PC-9 (cell line): ENCODE data around the gene JUND. TPM values are rescaled to one million over a fixed set of nuclear protein-coding genes. Genes with fewer than 3 reads are reported as not detected.

Experiments used
- BruUV-seq: library from RNA; stranded (reverse); fragments of 400-500 nt; replicated peaks from 2 replicates; lab custom pipeline; 2021; lab: Mats Ljungman, UMichigan
- CTCF ChIA-PET: fragments of 300-600 bp; sonication (Branson Sonifier 250); formaldehyde crosslinking; loops from one replicate; lab custom pipeline; 2022; ENCODE audit warnings: antibody characterized with exemption; lab: Charles Lee
- POLR2A ChIA-PET: fragments of 300-600 bp; sonication (Branson Sonifier 250); formaldehyde crosslinking; loops from one replicate; lab custom pipeline; 2022; ENCODE audit warnings: antibody characterized with exemption; ENCODE audit not compliant: unreplicated experiment; lab: Charles Lee
- DNase-seq, 2 experiments: peaks; one replicate each; pipeline versions ENCODE4 v3.0.0 to v3.0.0-alpha.2; 2015 to 2022; ENCODE audit warnings: mixed read lengths in 1 of 2
- H2AFZ ChIP-seq: fragments of 200-600 bp; sonication (generic); 2 replicates; pipeline ENCODE4 v1.8.1; 2017; ENCODE audit warnings: antibody characterized with exemption
- H3F3A ChIP-seq: fragments of 200-600 bp; sonication (generic); 2 replicates; pipeline ENCODE4 v1.8.1; 2017; ENCODE audit warnings: antibody characterized with exemption, mild to moderate bottlenecking, low read depth; ENCODE audit not compliant: insufficient read depth
- H3K27ac ChIP-seq: fragments of 200-600 bp; sonication (generic); 2 replicates; pipeline ENCODE4 v1.6.1; 2016; ENCODE audit warnings: mixed run types
- H3K27me3 ChIP-seq: fragments of 200-600 bp; sonication (generic); 2 replicates; pipeline ENCODE4 v1.6.1; 2016; ENCODE audit warnings: low read depth, mixed run types; ENCODE audit not compliant: insufficient read depth
- H3K36me3 ChIP-seq: fragments of 200-600 bp; sonication (generic); 2 replicates; pipeline ENCODE4 v1.6.1; 2016; ENCODE audit warnings: low read depth, mixed run types
- H3K4me1 ChIP-seq: fragments of 200-600 bp; sonication (generic); replicated peaks from 2 replicates; pipeline ENCODE4 v1.6.1; 2016; ENCODE audit warnings: mixed run types; ENCODE audit not compliant: insufficient read depth
- H3K4me2 ChIP-seq: fragments of 200-600 bp; sonication (generic); 2 replicates; pipeline ENCODE4 v1.6.1; 2017; ENCODE audit warnings: mixed run types
- H3K4me3 ChIP-seq: fragments of 200-600 bp; sonication (generic); 2 replicates; pipeline ENCODE4 v1.6.1; 2016; ENCODE audit warnings: mixed run types
- H3K79me2 ChIP-seq: fragments of 200-600 bp; sonication (generic); 2 replicates; pipeline ENCODE4 v1.6.1; 2017; ENCODE audit warnings: low read depth, mixed run types
- H3K9me2 ChIP-seq: fragments of 200-600 bp; sonication (generic); 2 replicates; pipeline ENCODE4 v1.8.1; 2017; ENCODE audit warnings: mild to moderate bottlenecking; ENCODE audit not compliant: insufficient read depth
- H3K9me3 ChIP-seq: fragments of 200-600 bp; sonication (generic); 2 replicates; pipeline ENCODE4 v1.8.1; 2016; ENCODE audit warnings: low read depth; ENCODE audit not compliant: insufficient read depth
- H4K20me1 ChIP-seq: fragments of 200-600 bp; sonication (generic); 2 replicates; pipeline ENCODE4 v1.8.1; 2017; ENCODE audit not compliant: insufficient read depth
- EZH2 ChIP-seq: fragments of 200-600 bp; sonication (generic); IDR thresholded peaks from 2 replicates; pipeline ENCODE4 v1.8.0; 2017; ENCODE audit warnings: antibody characterized with exemption, low read depth
- intact Hi-C: fragments of 100-400 bp; cut with micrococcal nuclease; formaldehyde crosslinking; loops from one replicate; pipeline ENCODE4 v1.10.0; 2022; ENCODE audit not compliant: unreplicated experiment
- total RNA-seq: library from RNA; stranded (reverse); gene quantifications from 2 replicates; pipeline ENCODE4 v1.2.3, GENCODE V29; 2021
- TF ChIP-seq, protein P1 (sequence below): fragments of 200-600 bp; sonication (generic); conservative IDR thresholded peaks from 2 replicates; pipeline ENCODE4 v1.6.1; 2017; ENCODE audit warnings: mixed run types, antibody characterized with exemption, mild to moderate bottlenecking, moderate library complexity

JUND gene
- total RNA-seq, 1 experiment from 2014 or later: 115 TPM

DNA sequence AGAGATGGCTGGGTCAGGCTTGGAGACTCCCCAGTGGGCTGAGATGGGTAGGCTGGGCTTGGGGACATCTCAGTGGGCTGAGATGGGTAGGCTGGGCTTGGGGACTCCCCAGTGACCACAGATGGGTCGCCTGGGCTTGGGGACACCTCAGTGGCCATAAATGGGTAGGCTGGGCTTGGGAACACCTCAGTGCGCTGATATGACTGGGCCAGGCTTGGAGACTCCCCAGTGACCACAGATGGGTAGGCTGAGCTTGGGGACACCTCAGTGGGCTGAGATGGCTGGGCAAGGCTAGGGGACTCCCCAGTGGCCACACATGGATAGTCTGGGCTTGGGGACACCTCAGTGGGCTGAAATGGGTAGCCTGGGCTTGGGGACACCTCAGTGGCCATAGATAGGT, 19.9 kb downstream of the JUND start:
- peak in 1 of 2 experiments; percentile 11 for DNase-seq
- ChIA-PET POLR2A (interaction anchor here (0.6 kb wide), 1 partner anchor 67 kb away, joined by 4 read pairs; no protein-coding TSS in a partner anchor), CTCF (no interaction called here)
- Histone ChIP-seq H3K4me2 (no peak overlapping the region), H3K4me3 (no peak overlapping the region), H3F3A (0 out of 2 replicates have a peak, but pooled peaks cover 2% of the 10 kb centered on the region), H3K4me1 (no peaks in the 10 kb centered on the region), H4K20me1 (no peaks in the 10 kb centered on the region), H3K79me2 (no peaks in the 10 kb centered on the region), H2AFZ (no peak overlapping the region), H3K9me3 (no peaks in the 10 kb centered on the region), H3K9me2 (no peaks in the 10 kb centered on the region), H3K27ac (no peak overlapping the region), H3K27me3 (no peaks in the 10 kb centered on the region), H3K36me3 (no peaks in the 10 kb centered on the region)
- intact Hi-C loops: no loop called here
- no TSS peak for BruUV-seq
- TF ChIP-seq, protein P1, sequence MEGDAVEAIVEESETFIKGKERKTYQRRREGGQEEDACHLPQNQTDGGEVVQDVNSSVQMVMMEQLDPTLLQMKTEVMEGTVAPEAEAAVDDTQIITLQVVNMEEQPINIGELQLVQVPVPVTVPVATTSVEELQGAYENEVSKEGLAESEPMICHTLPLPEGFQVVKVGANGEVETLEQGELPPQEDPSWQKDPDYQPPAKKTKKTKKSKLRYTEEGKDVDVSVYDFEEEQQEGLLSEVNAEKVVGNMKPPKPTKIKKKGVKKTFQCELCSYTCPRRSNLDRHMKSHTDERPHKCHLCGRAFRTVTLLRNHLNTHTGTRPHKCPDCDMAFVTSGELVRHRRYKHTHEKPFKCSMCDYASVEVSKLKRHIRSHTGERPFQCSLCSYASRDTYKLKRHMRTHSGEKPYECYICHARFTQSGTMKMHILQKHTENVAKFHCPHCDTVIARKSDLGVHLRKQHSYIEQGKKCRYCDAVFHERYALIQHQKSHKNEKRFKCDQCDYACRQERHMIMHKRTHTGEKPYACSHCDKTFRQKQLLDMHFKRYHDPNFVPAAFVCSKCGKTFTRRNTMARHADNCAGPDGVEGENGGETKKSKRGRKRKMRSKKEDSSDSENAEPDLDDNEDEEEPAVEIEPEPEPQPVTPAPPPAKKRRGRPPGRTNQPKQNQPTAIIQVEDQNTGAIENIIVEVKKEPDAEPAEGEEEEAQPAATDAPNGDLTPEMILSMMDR: no peak
- TF ChIP-seq EZH2: no peak

DNA sequence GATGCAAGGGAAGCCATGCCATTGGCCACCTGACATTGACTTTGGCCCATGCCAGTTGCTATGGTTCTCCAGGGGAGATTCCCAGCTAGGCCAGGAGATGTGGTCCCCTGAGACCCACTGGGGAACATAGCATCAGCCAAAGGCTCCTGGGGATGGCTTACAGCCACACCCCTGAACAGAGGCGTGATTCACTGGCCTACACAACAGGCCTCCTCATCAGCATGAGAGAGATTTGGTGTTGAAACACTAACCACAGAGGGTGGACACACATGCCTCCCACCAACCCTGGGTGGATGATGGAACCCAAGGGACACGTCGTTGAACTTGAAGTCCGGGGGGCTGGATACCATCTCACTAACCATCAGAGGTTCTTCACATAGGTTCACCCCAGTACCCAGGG, 21.5 kb downstream of the JUND start:
- no peak for DNase-seq
- TF ChIP-seq EZH2: no peak
- TF ChIP-seq, protein P1: no peak
- H3K9me2 ChIP-seq: no peaks in the 10 kb centered on the region
- ChIA-PET POLR2A (no interaction called here), CTCF (no interaction called here)
- H3K27ac ChIP-seq: no peak overlapping the region
- peaks cover 9% of the 10 kb centered on the region for H3K4me1 ChIP-seq
- no peak overlapping the region for H3K4me2 ChIP-seq
- no peaks in the 10 kb centered on the region for H3K79me2 ChIP-seq
- H3K4me3 ChIP-seq: no peak overlapping the region
- no TSS peak for BruUV-seq
- H3K27me3 ChIP-seq: no peaks in the 10 kb centered on the region
- intact Hi-C loops: loop anchor here (10.0 kb wide), 1 partner anchor 155 kb away; the partner anchor contains the start of gene SSBP4
- H2AFZ ChIP-seq: no peak overlapping the region
- H4K20me1 ChIP-seq: no peaks in the 10 kb centered on the region
- H3K36me3 ChIP-seq: no peaks in the 10 kb centered on the region
- peaks cover 12% of the 10 kb centered on the region for H3F3A ChIP-seq
- H3K9me3 ChIP-seq: no peaks in the 10 kb centered on the region

- TF ChIP-seq, protein P1: no peak
- no peak for TF ChIP-seq EZH2
- ChIA-PET CTCF (interaction anchor here (0.5 kb wide), 1 partner anchor 138 kb away, joined by 4 read pairs; no protein-coding TSS in a partner anchor), POLR2A (no interaction called here)
- H2AFZ ChIP-seq: no peak overlapping the region
- intact Hi-C loops: loop anchor here (10.0 kb wide), 1 partner anchor 157 kb away; the partner anchor contains the start of gene SSBP4
- H3K79me2 ChIP-seq: no peaks in the 10 kb centered on the region
- no peaks in the 10 kb centered on the region for H3K9me2 ChIP-seq
- no peak overlapping the region for H3K4me3 ChIP-seq
- peaks cover 30% of the 10 kb centered on the region for H3K4me1 ChIP-seq
- no peaks in the 10 kb centered on the region for H3K9me3 ChIP-seq
- no peaks in the 10 kb centered on the region for H3K27me3 ChIP-seq
- H3K4me2 ChIP-seq: no peak overlapping the region
- H3K27ac ChIP-seq: no peak overlapping the region
- H3F3A ChIP-seq: peaks cover 33% of the 10 kb centered on the region
- H4K20me1 ChIP-seq: no peaks in the 10 kb centered on the region
- no peak for DNase-seq
- no TSS peak for BruUV-seq
- no peaks in the 10 kb centered on the region for H3K36me3 ChIP-seq
Measured at GRCh38 chr19:18257503-18258470, 23.6 kb downstream of the JUND start.
